Body of pancreas (tissue), 4 donors: ENCODE data around the gene CTNNA2. TPM values are rescaled to one million over a fixed set of nuclear protein-coding genes. Genes with fewer than 3 reads are reported as not detected.

ENCODE experiments used
- ATAC-seq: fragments of 150-250 bp; one replicate; pipeline ENCODE4 v1.9.1; 2016
- DNase-seq, 4 donors: peaks; one replicate each; pipeline ENCODE4 v3.0.0-alpha.2; 2019
- H3K27ac ChIP-seq, 4 donors: fragments of 200-600 bp; sonication (generic); 1 replicate in 3 of 4; 2 replicates in 1 of 4; pipeline versions ENCODE4 v1.5.1 to v1.6.1; 2016 to 2019; ENCODE audit warnings: mild to moderate bottlenecking in 1 of 4, mixed read lengths in 1 of 4, moderate library complexity in 1 of 4
- H3K27me3 ChIP-seq, 2 donors: fragments of 200-600 bp; sonication (generic); one replicate each; pipeline ENCODE4 v1.6.0; 2016; ENCODE audit warnings: mild to moderate bottlenecking in 1 of 2
- H3K36me3 ChIP-seq, 2 donors: fragments of 200-600 bp; sonication (generic); replicated peaks in 1 of 2; 2 replicates each; pipeline ENCODE4 v1.5.1; 2016; ENCODE audit warnings: low read depth in 2 of 2; ENCODE audit not compliant: insufficient read depth in 1 of 2
- H3K4me1 ChIP-seq: fragments of 200-600 bp; sonication (generic); one replicate; pipeline ENCODE4 v1.6.0; 2016
- H3K4me3 ChIP-seq, 2 donors: fragments of 200-600 bp; sonication (generic); 1 replicate in 1 of 2; 2 replicates in 1 of 2; pipeline ENCODE4 v1.5.1; 2016 to 2019
- H3K9me3 ChIP-seq, 3 donors: fragments of 200-600 bp; sonication (generic); 1 replicate in 2 of 3; 2 replicates in 1 of 3; pipeline ENCODE4 v1.5.1; 2016
- POLR2A ChIP-seq, 3 donors: fragments of 450-650 bp; IDR thresholded peaks; one replicate each; pipeline ENCODE4 v1.6.1; 2016; ENCODE audit warnings: antibody characterized with exemption in 3 of 3, mild to moderate bottlenecking in 2 of 3
- WGBS, 2 donors: methylation state at CpG; one replicate each; pipeline ENCODE4 v1.1.5; 2017; 5-methylcytosine and 5-hydroxymethylcytosine counted together
- intact Hi-C: fragments of 100-400 bp; cut with DNase I; formaldehyde crosslinking; loops from one replicate; pipeline ENCODE4 v1.15.1; 2023
- total RNA-seq, 2 donors: library from RNA; depleted of rRNA; stranded (reverse); fragments of >200 nt; gene quantifications; one replicate each; pipeline ENCODE4 v1.1.0, GENCODE V29; 2016
- TF ChIP-seq, protein P1 (sequence below), 7 experiments: fragments of 450-650 bp in 4 of 7; fragments of 200-600 bp in 3 of 7; sonication (generic) in 3 of 7; IDR thresholded peaks; one replicate each; pipeline ENCODE4 v1.5.1; 2016 to 2019; ENCODE audit warnings: antibody characterized with exemption in 7 of 7

CTNNA2 gene
- total RNA-seq, 2 donors from 2014 or later: 0.52 to 29.3 TPM

GRCh38 chr2:79776461-79776860, 263.6 kb downstream of the CTNNA2 start:
- no peak overlapping the region for H3K4me3 ChIP-seq
- no peaks in the 10 kb centered on the region for H3K9me3 ChIP-seq
- no peak for DNase-seq
- no peaks in the 10 kb centered on the region for H3K27me3 ChIP-seq
- WGBS, 2 donors: 87 to 92% methylated on average over 2 of the region's 2 CpGs
- H3K4me1 ChIP-seq: peaks cover 3% of the 10 kb centered on the region
- TF ChIP-seq, protein P1, sequence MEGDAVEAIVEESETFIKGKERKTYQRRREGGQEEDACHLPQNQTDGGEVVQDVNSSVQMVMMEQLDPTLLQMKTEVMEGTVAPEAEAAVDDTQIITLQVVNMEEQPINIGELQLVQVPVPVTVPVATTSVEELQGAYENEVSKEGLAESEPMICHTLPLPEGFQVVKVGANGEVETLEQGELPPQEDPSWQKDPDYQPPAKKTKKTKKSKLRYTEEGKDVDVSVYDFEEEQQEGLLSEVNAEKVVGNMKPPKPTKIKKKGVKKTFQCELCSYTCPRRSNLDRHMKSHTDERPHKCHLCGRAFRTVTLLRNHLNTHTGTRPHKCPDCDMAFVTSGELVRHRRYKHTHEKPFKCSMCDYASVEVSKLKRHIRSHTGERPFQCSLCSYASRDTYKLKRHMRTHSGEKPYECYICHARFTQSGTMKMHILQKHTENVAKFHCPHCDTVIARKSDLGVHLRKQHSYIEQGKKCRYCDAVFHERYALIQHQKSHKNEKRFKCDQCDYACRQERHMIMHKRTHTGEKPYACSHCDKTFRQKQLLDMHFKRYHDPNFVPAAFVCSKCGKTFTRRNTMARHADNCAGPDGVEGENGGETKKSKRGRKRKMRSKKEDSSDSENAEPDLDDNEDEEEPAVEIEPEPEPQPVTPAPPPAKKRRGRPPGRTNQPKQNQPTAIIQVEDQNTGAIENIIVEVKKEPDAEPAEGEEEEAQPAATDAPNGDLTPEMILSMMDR (IDR thresholded peaks at IDR 0.05): no peak
- TF ChIP-seq POLR2A (IDR thresholded peaks at IDR 0.05): no peak
- H3K36me3 ChIP-seq: no peaks in the 10 kb centered on the region
- no peak for ATAC-seq
- H3K27ac ChIP-seq: no peak overlapping the region
- intact Hi-C loops: no loop called here

GRCh38 chr2:79780781-79781180, 267.9 kb downstream of the CTNNA2 start:
- 76 to 86% methylated on average over 1 of the region's 1 CpG for WGBS, 2 donors

GRCh38 chr2:79782576-79783452, 270.0 kb downstream of the CTNNA2 start:
- intact Hi-C loops: no loop called here
- H3K36me3 ChIP-seq: no peaks in the 10 kb centered on the region
- H3K27me3 ChIP-seq: no peaks in the 10 kb centered on the region
- DNase-seq: no peak
- no peak for TF ChIP-seq POLR2A (IDR thresholded peaks at IDR 0.05)
- WGBS, 2 donors: 66 to 81% methylated on average over 4 of the region's 4 CpGs
- no peak for ATAC-seq
- no peaks in the 10 kb centered on the region for H3K4me1 ChIP-seq
- H3K4me3 ChIP-seq: no peak overlapping the region
- H3K27ac ChIP-seq: no peak overlapping the region
- H3K9me3 ChIP-seq: no peaks in the 10 kb centered on the region

More at GRCh38 chr2:79780781-79781180, 267.9 kb downstream of the CTNNA2 start:
- Histone ChIP-seq H3K27ac (no peak overlapping the region), H3K9me3 (no peaks in the 10 kb centered on the region), H3K4me1 (peaks cover 3% of the 10 kb centered on the region), H3K4me3 (no peak overlapping the region), H3K36me3 (no peaks in the 10 kb centered on the region), H3K27me3 (no peaks in the 10 kb centered on the region)
- DNase-seq (no peak), ATAC-seq (no peak)
- intact Hi-C loops: no loop called here
- no peak for TF ChIP-seq POLR2A (IDR thresholded peaks at IDR 0.05)
- TF ChIP-seq, protein P1 (IDR thresholded peaks at IDR 0.05): no peak

DNA sequence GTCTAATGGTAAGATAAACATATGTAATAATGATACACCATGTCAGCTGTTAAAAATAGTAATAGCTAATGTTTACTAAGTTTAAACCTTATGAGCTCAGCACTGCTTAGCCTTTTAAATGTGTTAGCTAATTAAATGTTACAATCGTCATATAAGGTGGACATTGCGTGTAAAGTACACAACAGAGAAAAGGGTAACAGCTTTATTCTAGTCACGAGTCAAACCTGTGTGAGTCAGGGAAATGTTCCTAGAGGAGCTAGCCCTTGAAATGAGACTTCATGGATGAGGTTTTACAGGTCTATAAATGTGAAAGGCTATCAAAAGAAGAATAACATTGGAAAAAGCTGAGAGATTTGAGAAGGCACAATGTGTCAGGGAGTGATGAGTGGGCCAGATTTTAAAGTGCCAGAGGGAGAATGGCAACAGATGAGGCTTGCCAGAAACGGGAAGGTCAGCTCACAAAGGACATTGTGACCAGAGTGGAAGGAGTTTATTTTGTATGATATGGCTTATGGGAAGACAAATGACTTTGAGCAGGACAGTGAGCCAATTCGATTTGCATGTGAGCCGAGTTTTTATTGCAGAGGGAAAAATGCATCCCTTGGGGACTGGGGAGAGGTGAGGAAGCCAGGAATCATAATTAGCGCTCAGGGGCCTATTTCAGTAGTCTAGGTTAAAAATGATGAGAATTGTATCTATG, 276.3 kb downstream of the CTNNA2 start:
- TF ChIP-seq POLR2A (IDR thresholded peaks at IDR 0.05): no peak
- TF ChIP-seq, protein P1 (IDR thresholded peaks at IDR 0.05): no peak
- DNase-seq: no peak
- WGBS, 2 donors: 70 to 72% methylated on average over 7 of the region's 7 CpGs
- no peaks in the 10 kb centered on the region for H3K27me3 ChIP-seq
- no peaks in the 10 kb centered on the region for H3K36me3 ChIP-seq
- H3K4me1 ChIP-seq: peaks cover 13% of the 10 kb centered on the region
- H3K9me3 ChIP-seq: no peaks in the 10 kb centered on the region
- no peak overlapping the region for H3K27ac ChIP-seq
- no peak overlapping the region for H3K4me3 ChIP-seq
- intact Hi-C loops: no loop called here
- no peak for ATAC-seq

GRCh38 chr2:79789811-79790210, 277.0 kb downstream of the CTNNA2 start:
- TF ChIP-seq, protein P1 (IDR thresholded peaks at IDR 0.05): no peak
- no peak for TF ChIP-seq POLR2A (IDR thresholded peaks at IDR 0.05)
- H3K36me3 ChIP-seq: no peaks in the 10 kb centered on the region
- WGBS, 2 donors: 74 to 85% methylated on average over 3 of the region's 3 CpGs
- intact Hi-C loops: no loop called here
- H3K4me1 ChIP-seq: peaks cover 13% of the 10 kb centered on the region
- H3K27me3 ChIP-seq: no peaks in the 10 kb centered on the region
- H3K9me3 ChIP-seq: no peaks in the 10 kb centered on the region
- H3K27ac ChIP-seq: no peak overlapping the region
- no peak overlapping the region for H3K4me3 ChIP-seq
- DNase-seq (no peak), ATAC-seq (no peak)
